NCI-H2171 treated with DMSO at 0.1 percent for 48 hours (cell line): ENCODE measurements around the gene MCM9.
A peak's percentile ranks its signal among the peaks of the same experiment; 100 is the strongest.

Source experiments
- DNase-seq: peaks from one replicate; lab custom pipeline; 2025; lab: John Stamatoyannopoulos, UW

MCM9 gene

DNA sequence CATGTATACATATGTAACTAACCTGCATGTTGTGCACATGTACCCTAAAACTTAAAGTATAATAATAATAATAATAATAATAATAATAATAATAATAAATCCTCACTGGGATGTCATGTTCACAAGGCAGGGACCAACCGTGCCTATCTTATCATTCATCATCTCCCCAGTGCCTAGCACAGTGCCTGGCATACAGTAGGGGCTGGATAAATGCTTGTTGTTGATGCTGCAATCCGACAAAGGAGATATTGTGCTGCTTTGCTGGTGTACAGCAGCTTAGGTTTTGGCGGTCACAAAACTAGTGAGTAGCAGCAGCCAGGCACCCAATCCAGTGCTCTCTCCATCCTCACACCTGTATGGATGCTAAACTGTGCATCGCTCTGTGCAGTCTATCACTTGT lies 135.1 kb downstream of the MCM9 start:
- DNase-seq: no peak

DNA sequence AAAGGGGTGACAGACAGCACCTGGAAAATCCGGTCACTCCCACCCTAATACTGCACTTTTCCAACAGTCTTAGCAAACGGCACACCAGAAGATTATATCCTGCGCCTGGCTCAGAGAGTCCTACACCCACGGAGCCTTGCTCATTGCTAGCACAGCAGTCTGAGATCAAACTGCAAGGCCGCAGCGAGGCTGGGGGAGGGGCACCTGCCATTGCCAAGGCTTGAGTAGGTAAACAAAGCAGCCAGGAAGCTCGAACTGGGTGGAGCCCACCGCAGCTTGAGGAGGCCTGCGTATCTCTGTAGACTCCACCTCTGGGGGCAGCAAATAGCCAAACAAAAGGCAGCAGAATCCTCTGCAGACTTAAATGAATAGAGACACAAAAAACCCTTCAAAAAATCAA lies 138.4 kb downstream of the MCM9 start:
- DNase-seq: peak; percentile 6

DNA sequence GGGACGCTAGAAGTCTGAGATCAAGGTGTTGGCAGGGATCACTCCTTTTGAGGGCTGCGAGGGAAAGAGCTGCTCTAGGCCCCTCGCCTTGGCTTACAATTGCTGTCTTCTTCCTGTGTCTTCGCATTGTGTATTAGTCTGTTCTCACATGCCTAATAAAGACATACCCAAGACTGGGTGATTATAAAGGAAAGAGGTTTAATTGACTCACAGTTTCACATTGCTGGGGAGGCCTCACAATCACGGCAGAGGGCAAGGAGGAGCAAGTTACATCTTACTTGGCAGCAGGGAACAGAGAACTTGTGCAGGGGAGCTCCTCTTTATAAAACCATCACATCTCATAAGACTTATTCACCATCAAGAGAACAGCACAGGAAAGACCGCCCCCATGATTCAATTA lies 143.5 kb downstream of the MCM9 start:
- no peak for DNase-seq

DNA sequence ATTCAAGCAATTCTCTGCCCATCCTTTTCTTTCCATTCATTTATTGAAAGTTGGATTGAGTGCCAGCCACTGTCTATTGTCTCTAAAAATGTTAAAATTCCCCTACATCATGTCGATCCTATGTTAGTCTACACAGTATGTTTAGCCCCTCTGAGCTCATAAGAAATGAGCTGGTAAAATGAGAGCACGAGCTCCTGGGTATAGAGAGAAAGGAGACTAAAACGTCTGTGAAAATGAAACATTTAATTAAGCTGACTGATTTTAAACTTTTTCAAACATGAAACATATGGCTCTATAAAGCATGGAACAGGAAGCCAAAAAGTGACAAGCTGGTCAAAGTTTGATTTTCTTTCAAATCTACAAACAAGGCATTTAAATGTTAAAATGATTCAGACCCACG lies 145.0 kb downstream of the MCM9 start:
- DNase-seq: no peak

DNA sequence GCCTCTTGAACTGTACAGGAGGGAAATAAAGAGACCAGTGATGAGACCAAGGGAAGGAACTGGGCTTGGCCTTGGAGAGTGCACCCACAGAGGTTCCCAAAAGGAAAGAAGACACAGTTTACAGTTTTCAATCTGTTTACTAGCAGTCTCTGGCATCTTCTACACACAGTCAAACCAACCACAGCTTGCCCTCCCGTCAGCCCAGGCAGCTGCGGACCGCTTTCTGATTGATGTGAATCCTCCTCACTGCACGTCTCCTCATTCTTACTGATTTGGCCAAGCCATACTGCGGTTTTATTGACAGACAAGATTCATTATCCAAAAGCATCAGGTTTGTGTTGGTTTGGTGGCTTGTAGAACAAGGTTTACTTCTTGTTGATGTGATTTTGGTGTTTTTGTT lies 145.5 kb downstream of the MCM9 start:
- peak; percentile 18 for DNase-seq

DNA sequence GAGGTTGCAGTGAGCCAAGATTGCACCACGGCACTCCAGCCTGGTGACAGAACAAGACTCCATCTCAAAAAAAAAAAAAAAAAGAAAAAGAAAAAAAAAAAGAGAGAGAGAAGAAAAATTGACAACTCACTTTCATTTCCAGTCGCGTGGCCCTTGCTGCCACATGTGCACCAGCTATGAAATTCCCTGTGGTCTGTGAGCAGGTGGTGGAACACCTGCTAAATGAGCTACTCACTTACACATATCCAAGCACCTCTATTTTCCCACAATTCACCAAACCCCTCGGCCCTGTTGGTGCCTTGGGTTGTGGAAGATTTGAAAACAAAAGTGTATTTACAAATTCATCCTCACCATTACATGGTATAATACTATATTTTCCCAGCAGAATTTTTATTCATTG lies 146.3 kb downstream of the MCM9 start:
- DNase-seq: peak; percentile 95

DNA sequence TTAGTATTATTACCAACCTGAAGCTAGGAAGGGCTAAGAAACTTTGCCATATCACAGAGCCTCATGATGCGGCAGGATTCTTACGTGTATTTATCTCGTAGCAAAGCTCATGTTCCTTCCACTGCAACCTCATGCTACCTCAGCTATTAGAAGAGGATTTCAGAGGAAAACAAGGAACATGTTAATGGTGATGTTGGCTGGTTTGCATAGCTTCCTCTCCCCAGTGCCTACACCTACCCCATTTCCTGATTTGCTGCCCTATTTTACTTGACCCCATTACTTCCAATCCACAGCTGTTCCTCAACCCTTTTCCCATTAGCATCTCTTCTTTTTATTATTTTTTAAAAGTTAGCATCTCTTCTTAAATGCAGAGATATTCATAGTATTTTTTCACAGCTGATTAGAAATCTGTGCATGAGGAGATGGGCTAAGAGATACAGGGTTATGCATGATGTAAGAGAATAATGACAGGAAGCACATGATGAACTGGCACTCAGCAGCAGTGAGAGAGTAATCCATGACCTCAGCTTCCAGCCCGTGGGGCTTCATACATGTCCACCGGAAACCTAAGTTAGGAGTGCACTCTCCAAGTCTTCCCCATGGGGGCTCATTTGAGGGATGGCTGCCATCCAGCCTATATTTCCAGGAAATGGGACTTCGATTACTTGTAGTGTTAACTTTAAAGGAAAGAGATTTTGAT lies 147.1 kb downstream of the MCM9 start:
- peak; percentile 32 for DNase-seq

DNA sequence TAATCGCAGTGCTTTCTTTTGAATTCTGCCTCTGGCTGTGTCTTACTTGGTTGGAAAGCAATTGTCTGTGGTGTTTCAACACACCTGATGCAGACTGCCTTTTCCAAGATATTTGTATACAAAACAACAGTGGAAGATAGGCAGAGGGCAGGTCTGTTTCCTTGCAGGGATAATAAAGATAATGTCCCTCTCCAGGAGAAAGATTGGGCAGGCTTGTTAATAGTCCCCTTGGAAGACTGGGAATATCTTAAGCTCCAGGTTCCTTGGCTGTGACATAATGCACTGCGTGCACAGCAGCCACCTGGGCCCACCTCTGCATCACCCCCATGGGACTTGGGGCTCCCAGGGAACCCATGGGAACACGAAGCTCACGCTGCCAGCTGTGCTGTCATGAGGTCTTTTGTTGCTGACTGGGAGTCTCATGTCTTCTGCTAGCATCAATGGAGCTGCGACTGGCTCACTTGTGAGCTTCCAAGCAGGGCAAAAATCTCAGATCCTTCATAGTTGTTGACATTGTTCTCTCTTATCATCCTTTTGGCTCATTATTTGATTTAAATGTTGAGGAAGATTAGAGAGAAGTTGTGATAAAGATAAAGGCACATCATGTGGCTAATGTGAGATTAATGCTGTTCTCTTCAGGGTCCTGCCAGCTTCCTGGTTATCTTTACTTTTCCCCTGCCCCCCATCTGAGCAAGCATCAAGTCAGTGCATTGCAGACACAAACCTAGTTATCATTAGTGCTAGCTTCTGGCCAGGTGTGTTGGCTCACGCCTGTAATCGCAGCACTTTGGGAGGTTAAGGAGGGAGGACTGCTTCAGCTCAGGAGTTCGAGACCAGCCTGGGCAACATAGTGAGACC lies 148.1 kb downstream of the MCM9 start:
- DNase-seq: peak; percentile 86

DNA sequence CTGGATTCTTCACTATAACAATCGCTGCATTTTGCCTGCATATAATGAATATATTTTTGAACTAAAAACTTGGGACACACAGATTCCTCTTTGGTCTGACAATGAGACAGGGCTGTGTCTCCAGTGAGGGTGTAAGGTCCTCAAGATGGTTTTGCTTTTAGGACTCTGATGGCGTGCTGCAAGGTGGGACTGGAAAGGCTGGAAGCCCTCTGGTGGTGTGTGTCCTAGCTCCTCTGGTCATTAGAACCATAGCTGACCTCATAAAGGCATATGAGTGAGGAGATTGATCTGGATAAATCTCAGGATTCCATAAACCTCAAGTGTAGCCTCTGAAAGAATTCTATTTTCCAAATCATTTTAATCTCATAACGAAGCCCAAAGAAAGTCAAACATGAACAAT lies 149.4 kb downstream of the MCM9 start:
- no peak for DNase-seq

DNA sequence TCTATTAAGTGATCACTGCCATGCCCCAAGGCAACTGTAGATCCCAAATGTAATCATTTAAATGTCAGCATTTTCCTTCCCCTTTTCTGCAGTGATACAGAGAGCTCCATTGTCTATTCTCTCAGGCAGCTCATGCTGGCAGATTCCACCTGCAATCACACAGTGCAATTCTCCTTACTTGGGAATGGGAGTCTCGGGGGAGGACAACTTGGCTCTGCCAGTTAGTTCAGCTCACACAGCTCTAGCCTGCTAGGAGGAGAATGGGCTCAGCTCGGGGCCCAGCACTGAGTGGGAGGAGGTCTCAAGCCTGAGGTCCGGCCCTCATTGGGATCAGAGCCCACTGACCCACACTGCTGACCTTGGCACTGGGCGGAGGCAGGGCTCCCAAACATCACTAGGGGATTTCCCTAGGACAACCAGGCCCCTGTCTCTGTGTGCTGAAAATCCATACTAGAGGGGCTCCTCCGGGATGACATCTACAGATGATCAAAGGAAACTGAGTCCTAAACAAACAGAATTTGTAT lies 150.3 kb downstream of the MCM9 start:
- DNase-seq: peak; percentile 43

DNA sequence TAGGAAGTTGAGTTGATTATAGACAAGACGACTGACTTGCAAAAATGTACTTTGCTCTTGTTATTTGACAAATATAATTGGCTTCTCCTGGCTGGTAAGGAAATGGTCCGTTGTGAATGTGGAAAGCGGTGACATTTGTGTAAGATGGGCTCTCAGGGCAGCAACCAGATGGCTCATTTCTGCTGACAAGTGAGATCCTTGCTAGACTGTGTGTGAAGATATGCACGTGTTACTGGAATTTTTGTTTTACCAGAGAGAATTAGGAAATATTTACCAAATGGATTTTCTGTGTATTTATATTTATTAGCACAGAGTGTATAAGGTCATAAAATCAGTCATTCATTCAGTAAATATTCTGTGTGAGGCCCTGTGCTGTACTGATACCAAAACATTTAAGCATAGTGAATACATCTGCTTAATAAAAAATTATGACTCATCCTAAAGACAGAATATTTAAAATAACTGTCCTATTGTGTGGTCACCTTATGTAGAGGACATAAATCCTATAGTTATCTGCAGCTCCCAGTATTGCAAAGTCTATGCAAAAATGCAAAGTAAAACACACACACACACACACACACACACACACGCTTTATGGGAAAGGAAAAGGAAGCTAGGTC lies 150.9 kb downstream of the MCM9 start:
- DNase-seq: peak; percentile 59

DNA sequence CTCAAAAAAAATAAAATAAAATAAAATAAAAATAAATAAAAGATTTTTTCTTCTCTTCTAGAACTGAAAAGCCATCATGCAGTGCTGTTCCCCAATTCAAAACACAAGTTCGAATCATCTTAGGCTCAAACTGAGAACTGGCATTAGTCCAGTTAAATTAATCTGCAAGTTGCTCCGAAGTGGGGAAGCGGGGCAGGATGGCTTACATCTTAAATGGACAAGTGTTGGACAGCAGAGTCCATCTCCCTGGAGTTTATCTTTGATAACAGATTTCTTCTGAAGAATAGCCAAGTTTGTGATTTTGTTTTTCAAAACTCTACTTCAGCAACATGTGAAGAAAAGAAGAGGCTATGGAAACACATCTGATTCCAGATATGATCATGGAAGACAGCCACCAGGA lies 152.3 kb downstream of the MCM9 start:
- no peak for DNase-seq

DNA sequence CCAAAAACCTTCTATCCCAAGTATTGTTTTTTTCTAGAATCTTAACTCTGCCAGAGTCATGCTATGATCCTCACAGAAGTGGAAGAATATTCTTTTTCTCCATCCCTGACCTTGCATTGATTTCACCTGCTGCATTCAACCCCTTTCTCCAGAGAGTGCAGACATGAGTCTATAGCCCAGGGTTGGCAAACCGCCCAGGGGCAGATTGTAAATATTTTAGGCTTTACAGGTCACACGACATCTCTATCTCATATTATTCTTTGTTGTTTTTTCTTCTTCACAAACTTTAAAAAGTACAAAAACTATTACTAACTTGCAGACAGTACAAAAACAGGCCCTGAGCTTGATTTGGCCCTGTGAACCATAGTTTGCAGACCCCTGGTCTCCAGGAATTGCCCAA lies 153.1 kb downstream of the MCM9 start:
- DNase-seq: no peak

DNA sequence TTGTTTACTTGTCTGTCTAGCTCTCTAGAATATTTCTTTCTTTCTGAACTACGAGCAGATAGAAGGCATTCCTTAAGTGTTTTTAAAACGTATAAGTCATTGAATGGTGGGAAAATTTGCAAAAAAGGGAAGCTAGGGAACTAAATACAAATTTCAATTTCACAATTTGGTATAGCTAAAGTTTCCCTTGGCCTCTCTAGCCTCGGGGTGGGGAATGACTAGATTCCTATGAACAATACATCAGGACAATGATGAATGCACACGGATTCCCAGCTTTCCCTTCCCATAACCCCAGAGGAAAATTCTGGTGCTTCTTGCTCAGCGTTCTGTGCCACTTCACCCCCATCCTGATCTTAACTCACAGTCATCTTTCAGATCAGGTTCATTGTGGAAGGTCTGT lies 154.3 kb downstream of the MCM9 start:
- DNase-seq: no peak

DNA sequence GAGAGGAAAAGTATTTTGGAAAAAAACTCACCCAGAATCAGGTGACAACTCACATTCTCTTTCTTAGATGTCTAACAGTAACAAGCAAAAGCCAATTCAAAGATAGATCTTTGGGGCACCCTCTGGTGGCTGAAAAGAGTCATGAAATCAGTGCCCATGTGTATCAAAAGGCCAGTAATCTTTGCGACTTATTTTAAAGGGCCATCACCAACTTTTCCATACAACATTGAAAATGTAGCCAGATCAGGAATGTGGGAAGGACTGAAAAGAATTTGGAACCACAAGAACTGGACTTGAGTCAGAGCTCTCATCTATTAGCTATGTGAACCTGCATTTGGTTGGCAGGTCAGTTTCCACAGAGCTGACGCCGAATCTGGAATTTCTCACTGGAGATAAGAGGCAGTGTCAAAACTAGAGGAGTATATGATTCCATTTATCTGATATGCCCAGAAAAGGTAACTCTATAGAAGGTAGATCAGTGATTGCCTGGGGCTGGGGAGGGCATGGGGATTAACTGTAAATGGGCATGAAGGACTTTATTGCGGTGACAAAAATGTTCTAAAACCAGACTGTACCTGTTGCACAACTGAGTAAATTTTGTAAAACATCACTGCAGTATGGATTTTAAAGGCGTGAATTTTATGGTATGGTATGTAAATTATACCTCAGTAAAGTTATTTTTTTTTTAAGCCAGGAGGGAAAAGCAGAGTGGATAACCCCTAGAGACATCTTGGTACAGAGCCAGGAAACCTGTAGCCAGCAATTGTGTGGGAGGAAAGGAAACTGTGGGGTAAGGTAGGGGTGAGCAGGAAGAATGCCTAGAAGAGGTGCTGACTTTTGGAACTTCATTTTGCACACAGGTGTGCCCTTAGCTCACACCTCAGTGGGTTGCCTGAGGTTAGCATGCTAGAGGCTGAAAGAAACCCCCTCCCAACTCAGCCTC lies 158.1 kb downstream of the MCM9 start:
- peak; percentile 86 for DNase-seq

DNA sequence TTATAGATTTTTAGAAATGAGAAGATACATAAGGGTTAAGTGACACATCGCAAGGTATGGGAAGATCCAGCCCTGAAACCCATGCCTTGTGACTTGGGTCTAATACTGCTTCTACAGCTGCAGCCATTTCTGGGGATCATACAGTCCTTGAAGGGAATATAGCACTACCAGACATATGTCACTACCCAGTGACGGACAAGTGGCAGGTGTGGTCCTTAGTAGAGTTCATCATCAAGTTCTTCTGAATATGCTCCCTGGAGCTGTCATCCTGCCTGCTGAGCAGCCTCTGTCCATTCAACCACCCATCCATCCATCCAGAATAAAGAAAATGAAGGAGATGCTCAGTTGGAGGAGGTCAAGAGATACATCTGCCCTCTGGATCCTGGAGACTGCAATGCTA lies 159.6 kb downstream of the MCM9 start:
- DNase-seq: no peak

DNA sequence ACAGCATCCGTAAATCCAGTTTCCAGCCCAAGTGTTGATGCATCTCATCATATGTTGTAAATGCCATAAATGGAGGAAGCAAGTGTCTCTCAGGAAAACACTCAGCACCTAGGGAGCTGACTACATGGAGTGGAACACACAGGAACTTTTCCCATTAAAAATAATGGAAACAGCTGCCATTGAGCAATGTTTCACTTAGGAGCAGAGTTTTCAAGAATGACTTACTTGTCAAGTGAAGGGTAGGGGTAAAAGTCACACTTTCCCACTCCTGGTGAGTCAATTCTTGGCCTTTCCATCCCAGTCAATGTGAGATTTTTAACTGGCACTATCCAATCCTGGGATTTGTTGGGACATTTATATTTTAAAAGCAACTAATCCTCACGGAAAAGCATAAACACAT lies 160.4 kb downstream of the MCM9 start:
- DNase-seq: no peak

DNA sequence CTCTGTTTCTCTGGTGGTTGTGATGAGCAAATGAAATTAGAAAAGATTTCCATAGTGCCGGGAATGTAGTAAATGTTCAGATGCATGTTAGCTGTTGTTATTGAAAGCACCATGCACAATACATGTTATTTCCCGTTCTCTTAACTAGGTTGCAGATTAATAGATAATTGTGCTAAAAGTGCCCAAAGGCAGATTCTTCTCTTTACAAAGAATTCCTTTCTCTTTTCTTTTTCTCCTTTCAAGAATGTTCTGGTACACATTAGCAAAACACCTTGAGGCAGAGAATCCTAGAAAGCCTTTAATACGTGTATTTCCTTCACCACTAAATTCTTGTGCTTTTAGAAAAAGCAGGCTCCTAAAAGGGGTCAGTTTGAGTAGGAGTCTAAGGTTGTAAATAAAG lies 162.1 kb downstream of the MCM9 start:
- no peak for DNase-seq

DNA sequence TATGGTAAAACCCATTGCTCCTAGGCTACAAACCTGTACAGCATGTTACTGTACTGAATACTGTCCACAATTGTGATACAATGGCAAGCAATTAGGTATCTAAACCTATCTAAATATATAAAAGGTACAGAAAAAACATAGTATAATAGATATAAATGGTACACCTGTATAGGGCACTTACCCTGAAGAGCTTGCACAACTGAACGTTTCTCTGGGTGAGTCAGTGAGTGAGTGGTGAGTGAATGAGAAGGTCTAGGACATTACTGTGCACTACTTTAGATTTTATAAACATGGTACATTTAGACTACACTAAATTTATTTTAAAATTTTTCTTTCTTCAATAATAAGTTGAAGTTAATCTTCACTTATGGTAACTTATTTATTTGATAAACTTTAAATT lies 163.7 kb downstream of the MCM9 start:
- DNase-seq: no peak

DNA sequence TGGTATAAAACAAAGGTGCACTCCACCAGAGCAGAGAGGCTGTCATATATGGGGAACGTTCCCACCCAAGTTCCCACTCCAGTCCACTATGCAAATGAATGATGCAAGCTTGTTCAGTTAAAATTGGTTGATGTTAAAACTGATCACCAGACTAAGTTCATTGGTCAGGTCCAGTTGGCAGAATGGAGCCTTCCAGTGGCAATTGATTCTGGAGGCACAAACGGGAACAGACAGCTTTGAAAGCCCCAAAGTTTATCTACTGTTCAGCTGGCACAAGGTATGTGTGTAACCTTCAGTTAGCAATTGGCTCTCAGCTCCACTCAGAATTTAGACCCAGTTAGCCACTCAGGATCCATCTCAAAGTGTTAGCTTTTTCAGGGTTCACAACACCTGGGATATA lies 164.1 kb downstream of the MCM9 start:
- no peak for DNase-seq

DNA sequence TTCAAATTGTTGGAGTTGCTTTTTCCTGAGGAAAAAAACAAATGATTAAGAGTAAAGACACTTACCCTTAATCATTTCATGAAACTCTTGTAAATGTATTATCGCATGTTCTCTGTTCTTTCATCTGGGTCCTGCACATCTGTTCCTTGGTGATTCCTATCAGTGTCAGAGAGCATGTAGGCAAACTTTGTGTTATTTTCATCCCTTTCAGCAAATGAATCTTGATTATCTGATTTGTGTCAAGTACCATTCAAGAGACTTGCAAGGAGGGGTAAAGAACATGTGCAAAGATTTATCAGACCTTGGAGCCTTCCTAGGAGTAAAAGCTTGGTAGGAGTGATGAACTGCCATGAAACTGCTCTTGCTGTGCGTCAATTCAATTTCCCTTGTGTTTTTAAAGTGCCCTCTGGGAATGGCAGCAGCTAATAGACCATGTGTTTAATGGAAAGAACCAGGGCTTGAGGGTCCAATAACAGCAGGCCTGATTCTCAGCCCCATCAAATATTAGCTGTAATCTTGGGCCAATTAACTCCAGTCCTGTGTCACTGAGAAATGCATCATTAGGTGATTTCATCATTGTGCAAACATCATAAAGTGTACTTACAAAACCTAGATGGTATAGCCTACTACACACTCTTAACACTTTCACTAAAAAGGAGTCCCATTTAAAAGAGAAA lies 164.7 kb downstream of the MCM9 start:
- DNase-seq: peak; percentile 63
